K562 (cell line): ENCODE data around the gene IFT122. TPM values are rescaled to one million over a fixed set of nuclear protein-coding genes. Genes with fewer than 3 reads are reported as not detected.

Experiments used
- ATAC-seq: fragments of 200-7000 bp; cut with Tn5 transposase; 3 replicates; pipeline ENCODE4 v1.9.1; 2020; ENCODE audit warnings: moderate library complexity
- BruUV-seq: library from RNA; stranded (reverse); fragments of 400-500 nt; replicated peaks from 2 replicates; lab custom pipeline; 2021; lab: Mats Ljungman, UMichigan
- CTCF ChIA-PET: fragments of 300-600 bp; formaldehyde crosslinking; extraction: SDS; loops from one replicate; lab custom pipeline; 2021; ENCODE audit warnings: low intra/inter-chr PET ratio; lab: Yijun Ruan, JAX
- POLR2A ChIA-PET: fragments of 300-600, 350-650 bp; sonication (Branson Sonifier 250); formaldehyde crosslinking; extraction: SDS; loops from one replicate; lab custom pipeline; 2021; ENCODE audit warnings: antibody characterized with exemption, inconsistent platforms; lab: Yijun Ruan, JAX
- DNase-seq, 4 experiments: peaks; one replicate each; pipeline versions ENCODE4 v3.0.0 to v3.0.0-alpha.2; 2011 to 2018; ENCODE audit warnings: low spot score in 3 of 4, mixed read lengths in 3 of 4; ENCODE audit errors: extremely low read depth in 1 of 4
- FAIRE-seq: peaks from 2 replicates; lab custom pipeline; 2011; peaks lifted over from hg19 to GRCh38; lab: Jason Lieb, UNC
- H2AFZ ChIP-seq: 2 replicates; pipeline ENCODE4 v1.6.0; 2011; ENCODE audit warnings: low read depth, low read length, control low read depth, inconsistent platforms
- H3K27ac ChIP-seq: fragments of 200-600 bp; 3 replicates; pipeline ENCODE4 v1.8.0; 2011; ENCODE audit warnings: low read depth, mild to moderate bottlenecking, control low read depth, inconsistent platforms, low read length, moderate library complexity, mixed read lengths; ENCODE audit errors: extremely low read depth
- H3K27me3 ChIP-seq, 2 experiments: fragments of 300-600 bp in 1 of 2; 2 replicates in 1 of 2; 3 replicates in 1 of 2; pipeline versions ENCODE4 v1.6.0 to v1.8.0; 2011; ENCODE audit warnings: inconsistent platforms in 2 of 2, low read length in 2 of 2, mild to moderate bottlenecking in 1 of 2, mixed read lengths in 1 of 2, moderate library complexity in 1 of 2; ENCODE audit not compliant: control insufficient read depth in 2 of 2, insufficient read depth in 2 of 2
- H3K36me3 ChIP-seq: fragments of 300-600 bp; 3 replicates; pipeline ENCODE4 v1.8.0; 2011; ENCODE audit warnings: mild to moderate bottlenecking, low read length, inconsistent platforms; ENCODE audit not compliant: control insufficient read depth, insufficient read depth
- H3K4me1 ChIP-seq, 2 experiments: fragments of 200-600 bp in 1 of 2; replicated peaks in 1 of 2; 2 replicates in 1 of 2; 3 replicates in 1 of 2; pipeline versions ENCODE4 v1.5.1 to v1.8.0; 2011; ENCODE audit warnings: inconsistent platforms in 2 of 2, low read length in 2 of 2, mild to moderate bottlenecking in 1 of 2, mixed read lengths in 1 of 2, moderate library complexity in 1 of 2; ENCODE audit not compliant: control insufficient read depth in 2 of 2, insufficient read depth in 2 of 2
- H3K4me2 ChIP-seq: 2 replicates; pipeline ENCODE4 v1.6.1; 2011; ENCODE audit warnings: low read length, control low read depth, inconsistent platforms, mixed read lengths; ENCODE audit not compliant: insufficient read depth
- H3K4me3 ChIP-seq: fragments of 200-600 bp; sonication (generic), shearing (Covaris generic); 2 replicates; pipeline ENCODE4 v1.5.1; 2016; ENCODE audit warnings: control low read depth, inconsistent platforms
- H3K79me2 ChIP-seq: fragments of 200-600 bp; 3 replicates; pipeline ENCODE4 v1.8.0; 2011; ENCODE audit warnings: low read length, inconsistent platforms; ENCODE audit not compliant: control insufficient read depth, insufficient read depth
- H3K9ac ChIP-seq, 2 experiments: 2 replicates each; pipeline versions ENCODE4 v1.6.0 to v1.6.1; 2011; ENCODE audit warnings: low read depth in 2 of 2, low read length in 2 of 2, control low read depth in 1 of 2, inconsistent platforms in 1 of 2, mild to moderate bottlenecking in 1 of 2, mixed read lengths in 1 of 2; ENCODE audit not compliant: insufficient read depth in 1 of 2
- H3K9me1 ChIP-seq: one replicate; pipeline ENCODE4 v1.6.0; 2011; ENCODE audit warnings: inconsistent platforms, mild to moderate bottlenecking, low read length, moderate library complexity; ENCODE audit not compliant: control insufficient read depth, insufficient read depth
- H3K9me3 ChIP-seq: replicated peaks from 2 replicates; pipeline ENCODE4 v1.5.1; 2011; ENCODE audit warnings: low read depth, low read length, inconsistent platforms; ENCODE audit not compliant: control insufficient read depth, insufficient read depth
- H4K20me1 ChIP-seq: replicated peaks from 2 replicates; pipeline ENCODE4 v1.6.1; 2011; ENCODE audit warnings: low read length, inconsistent platforms, mixed read lengths; ENCODE audit not compliant: control insufficient read depth, insufficient read depth
- BCLAF1 ChIP-seq, 2 experiments: fragments of 450-650 bp in 1 of 2; IDR thresholded peaks; 2 replicates each; pipeline ENCODE4 v1.6.1; 2011 to 2017; ENCODE audit warnings: low read depth in 2 of 2, antibody characterized with exemption in 1 of 2, borderline replicate concordance in 1 of 2, low read length in 1 of 2, mild to moderate bottlenecking in 1 of 2, mixed read lengths in 1 of 2; ENCODE audit not compliant: control insufficient read depth in 1 of 2
- CCAR2 ChIP-seq: fragments of 200-400 bp; formaldehyde crosslinking; IDR thresholded peaks from 2 replicates; pipeline ENCODE4 v1.6.1; 2017; ENCODE audit warnings: mild to moderate bottlenecking, low read depth, low read length
- ELF1 ChIP-seq: fragments of 200-800 bp; sonication (Bioruptor generic); IDR thresholded peaks from 2 replicates; pipeline ENCODE4 v1.6.1; 2016; ENCODE audit warnings: missing genetic modification characterization, missing compliant biosample characterization
- EP400 ChIP-seq: fragments of 450-650 bp; IDR thresholded peaks from 2 replicates; pipeline ENCODE4 v1.6.1; 2017; ENCODE audit warnings: antibody characterized with exemption, mild to moderate bottlenecking, moderate library complexity
- ETV5 ChIP-seq: sonication (generic); formaldehyde crosslinking; IDR thresholded peaks from 2 replicates; pipeline ENCODE4 v1.4.0; 2020; ENCODE audit warnings: low read depth, mild to moderate bottlenecking, missing genetic modification reagents
- HINFP ChIP-seq: fragments of 450-650 bp; conservative IDR thresholded peaks from 2 replicates; pipeline ENCODE4 v1.6.1; 2016; ENCODE audit warnings: missing genetic modification characterization, low read depth, mild to moderate bottlenecking, control low read depth, missing compliant biosample characterization
- MEIS2 ChIP-seq: fragments of 450-650 bp; IDR thresholded peaks from 2 replicates; pipeline ENCODE4 v1.6.1; 2014; ENCODE audit warnings: mild to moderate bottlenecking; ENCODE audit not compliant: partially characterized antibody
- PHF21A ChIP-seq: fragments of 450-650 bp; IDR thresholded peaks from 2 replicates; pipeline ENCODE4 v1.6.1; 2017; ENCODE audit warnings: low read depth, borderline replicate concordance
- SMAD4 ChIP-seq: fragments of 250-450 bp; sonication (Bioruptor Pico); conservative IDR thresholded peaks from 2 replicates; pipeline ENCODE4 v1.8.0; 2021; ENCODE audit warnings: inconsistent platforms, mild to moderate bottlenecking, moderate library complexity
- ZNF165 ChIP-seq: fragments of 250-450 bp; sonication (Bioruptor Pico); IDR thresholded peaks from 2 replicates; pipeline ENCODE4 v1.4.0; 2020; ENCODE audit warnings: borderline replicate concordance
- ZNF263 ChIP-seq: sonication (generic); formaldehyde crosslinking; IDR thresholded peaks from 2 replicates; pipeline ENCODE4 v1.8.0; 2022; ENCODE audit warnings: mild to moderate bottlenecking, missing genetic modification reagents, borderline replicate concordance
- WGBS: fragments of 100-300 bp; shearing (Covaris generic); methylation state at CpG from one replicate; pipeline ENCODE4 v1.1.6; 2016; ENCODE audit warnings: low coverage, mixed read lengths; ENCODE audit not compliant: insufficient coverage; ENCODE audit errors: missing lambda C conversion rate; 5-methylcytosine and 5-hydroxymethylcytosine counted together
- in situ Hi-C: fragments of 300-500 bp; cut with MboI; formaldehyde crosslinking; loops from 4 replicates; pipeline ENCODE4 v1.15.0; 2018; ENCODE audit warnings: inconsistent platforms, mixed read lengths
- intact Hi-C: fragments of 100-400 bp; cut with micrococcal nuclease; formaldehyde crosslinking; loops from 2 replicates; pipeline ENCODE4 v1.14.2; 2022
- polyA plus RNA-seq, 8 experiments: library from polyadenylated mRNA; depleted of rRNA in 4 of 8; stranded (reverse) in 5 of 8; unstranded in 3 of 8; fragments of >200 nt; fragmentation: Nextera tagmentation in 2 of 8; fragmentation: Illumina TruSeq in 1 of 8; extraction: Ambion mirVana in 2 of 8; extraction: Trizol in 1 of 8; gene quantifications; 2 replicates each; pipeline versions ENCODE4 v1.2.1 to v1.2.3, GENCODE V29; 2011 to 2014; ENCODE audit warnings: inconsistent platforms in 1 of 8, missing spikeins in 1 of 8
- total RNA-seq, 7 experiments: library from RNA; depleted of rRNA in 6 of 7; stranded (reverse); fragments of >200 nt in 6 of 7; fragmentation: Illumina TruSeq in 2 of 7; extraction: Trizol in 2 of 7; gene quantifications; 2 replicates each; pipeline versions ENCODE4 v1.2.1 to v1.2.3, GENCODE V29; 2011 to 2021; ENCODE audit warnings: low replicate concordance in 1 of 7

IFT122 gene
- total and polyA plus RNA-seq, 9 of the 15 experiments (the other 6 are each of a cell fraction or from before 2014, with no cell fraction given) = 2.4 to 11.5 (median 7.7) TPM

GRCh38 chr3:129505341-129505740 lies 65.3 kb downstream of the IFT122 start:
- CTCF ChIA-PET = no interaction called here
- WGBS = 61% methylated on average over 6 of the region's 6 CpGs
- intact Hi-C loops = no loop called here

GRCh38 chr3:129506231-129506742 lies 66.3 kb downstream of the IFT122 start:
- intact Hi-C loops (no loop called here), in situ Hi-C loops (no loop called here)
- no peak for ATAC-seq
- no peak for DNase-seq
- ChIA-PET CTCF (no interaction called here), POLR2A (no interaction called here)
- Histone ChIP-seq H3K27ac (no peak overlapping the region), H3K4me2 (no peak overlapping the region), H3K4me1 (no peaks in the 10 kb centered on the region; a peak in 1 of 5 replicates), H3K9me1 (no peaks in the 10 kb centered on the region), H3K4me3 (no peak overlapping the region), H4K20me1 (no peaks in the 10 kb centered on the region), H3K9ac (no peak overlapping the region), H3K27me3 (no peaks in the 10 kb centered on the region), H2AFZ (no peak overlapping the region), H3K9me3 (no peaks in the 10 kb centered on the region), H3K36me3 (0 out of 3 replicates have a peak, but pooled peaks cover 3% of the 10 kb centered on the region), H3K79me2 (no peaks in the 10 kb centered on the region)
- 73% methylated on average over 9 of the region's 9 CpGs for WGBS
- no peak for FAIRE-seq
- BruUV-seq = no TSS peak
- TF ChIP-seq BCLAF1 (IDR thresholded peaks at IDR 0.05; ENCODE audit: borderline replicate concordance in 1 of 2, control insufficient read depth in 1 of 2, low read depth in 2 of 2, low read length in 1 of 2) (no peak), HINFP (tag) (no peak), EP400 (no peak), CCAR2 (no peak)

More at GRCh38 chr3:129505341-129505740, 65.3 kb downstream of the IFT122 start:
- no peak overlapping the region for H3K4me3 ChIP-seq
- no peak overlapping the region for H3K4me2 ChIP-seq
- 0 out of 3 replicates have a peak, but pooled peaks cover 3% of the 10 kb centered on the region for H3K36me3 ChIP-seq
- BruUV-seq = no TSS peak
- H3K27me3 ChIP-seq = no peaks in the 10 kb centered on the region
- no peak for ATAC-seq
- no peaks in the 10 kb centered on the region for H4K20me1 ChIP-seq
- no peak overlapping the region for H3K9ac ChIP-seq
- no peak for DNase-seq
- H2AFZ ChIP-seq = no peak overlapping the region
- no peaks in the 10 kb centered on the region for H3K9me3 ChIP-seq
- POLR2A ChIA-PET = interaction anchor here (0.9 kb wide), 1 partner anchor 13 kb away, joined by 3 read pairs; no protein-coding TSS in a partner anchor
- H3K9me1 ChIP-seq = no peaks in the 10 kb centered on the region
- H3K27ac ChIP-seq = no peak overlapping the region
- in situ Hi-C loops = no loop called here
- no peaks in the 10 kb centered on the region for H3K79me2 ChIP-seq
- no peaks in the 10 kb centered on the region; a peak in 1 of 5 replicates for H3K4me1 ChIP-seq
- no peak for FAIRE-seq
- no peak for TF ChIP-seq ELF1
- TF ChIP-seq ZNF165 (CRISPR knock-in tag) = no peak
- no peak for TF ChIP-seq ETV5
- no peak for TF ChIP-seq SMAD4 (CRISPR knock-in tag)
- TF ChIP-seq PHF21A = no peak
- TF ChIP-seq MEIS2 = no peak
- TF ChIP-seq ZNF263 (CRISPR knock-in tag) = no peak
- TF ChIP-seq, all 486 proteins: peak for 0
